Measurements from ENCODE around the gene ZBTB44.
"Not testable (repeated sequence)": the region's sequence is repeated elsewhere in the genome, so short reads cannot be mapped to it uniquely, and the experiment has no call there.

The ZBTB44 gene

DNA sequence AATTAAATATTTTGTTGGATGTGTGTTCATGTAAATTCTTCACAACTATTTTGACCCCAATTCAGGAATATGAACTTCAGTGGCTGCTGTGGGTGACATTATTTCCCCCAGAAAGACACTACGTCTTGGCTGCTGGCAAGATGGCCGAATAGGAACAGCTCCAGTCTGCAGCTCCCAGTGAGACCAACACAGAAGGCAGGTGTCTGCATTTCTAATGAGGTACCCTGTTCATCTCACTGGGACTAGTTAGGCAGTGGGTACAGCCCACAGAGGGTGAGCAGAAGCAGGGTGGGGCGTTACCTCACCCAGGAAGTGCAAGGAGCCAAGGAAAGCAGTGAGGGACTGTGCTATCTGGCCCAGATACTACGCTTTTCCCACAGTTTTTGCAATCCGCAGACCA lies 65.3 kb downstream of the ZBTB44 start:
- no peak overlapping the region for H3K4me3 ChIP-seq
- no peak for TF ChIP-seq Cebpa-rat (IDR thresholded peaks at IDR 0.05)

DNA sequence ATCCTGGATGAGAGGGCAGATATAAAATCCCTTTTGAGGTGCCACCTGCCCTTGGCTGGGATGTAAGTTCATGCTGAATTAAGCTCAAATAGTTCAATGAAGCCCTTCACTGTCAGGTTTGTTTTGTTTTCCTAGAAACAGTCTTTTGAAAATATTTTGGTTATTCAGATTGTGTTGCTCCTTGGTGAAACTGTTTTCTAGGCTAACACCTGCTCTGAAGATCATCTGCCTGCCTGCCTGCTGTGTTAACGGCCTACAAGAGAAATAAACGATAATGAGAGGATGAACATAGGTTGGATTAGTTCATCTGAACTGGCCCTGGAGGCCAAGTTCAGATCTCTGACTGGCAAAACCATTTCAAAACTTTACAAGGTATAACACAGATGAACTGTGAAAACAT lies 67.4 kb downstream of the ZBTB44 start:
- H3K27me3 ChIP-seq, result no peaks in the 10 kb centered on the region
- H3K9me3 ChIP-seq, result peaks cover 12% of the 10 kb centered on the region
- no peak overlapping the region for H3K4me3 ChIP-seq
- H3K9ac ChIP-seq, result no peak overlapping the region
- no peak for TF ChIP-seq Cebpa-rat (IDR thresholded peaks at IDR 0.05)
- no peak overlapping the region for H3K4me2 ChIP-seq
- peaks cover 96% of the 10 kb centered on the region for H4K20me1 ChIP-seq
- peaks cover 52% of the 10 kb centered on the region for H3K36me3 ChIP-seq
- no peak overlapping the region for H3K27ac ChIP-seq
- H3K4me1 ChIP-seq, result no peaks in the 10 kb centered on the region; the same call in 1 of the 2 replicates

More for the DNA sequence above, 65.3 kb downstream of the ZBTB44 start:
- no peak overlapping the region for H3K27ac ChIP-seq
- H3K4me2 ChIP-seq, result no peak overlapping the region
- H3K27me3 ChIP-seq, result no peaks in the 10 kb centered on the region
- peaks cover 26% of the 10 kb centered on the region for H3K9me3 ChIP-seq
- H3K4me1 ChIP-seq, result no peaks in the 10 kb centered on the region; the same call in 1 of the 2 replicates
- H3K9ac ChIP-seq, result no peak overlapping the region
- H3K36me3 ChIP-seq, result peaks cover 61% of the 10 kb centered on the region
- H4K20me1 ChIP-seq, result peaks cover 76% of the 10 kb centered on the region

DNA sequence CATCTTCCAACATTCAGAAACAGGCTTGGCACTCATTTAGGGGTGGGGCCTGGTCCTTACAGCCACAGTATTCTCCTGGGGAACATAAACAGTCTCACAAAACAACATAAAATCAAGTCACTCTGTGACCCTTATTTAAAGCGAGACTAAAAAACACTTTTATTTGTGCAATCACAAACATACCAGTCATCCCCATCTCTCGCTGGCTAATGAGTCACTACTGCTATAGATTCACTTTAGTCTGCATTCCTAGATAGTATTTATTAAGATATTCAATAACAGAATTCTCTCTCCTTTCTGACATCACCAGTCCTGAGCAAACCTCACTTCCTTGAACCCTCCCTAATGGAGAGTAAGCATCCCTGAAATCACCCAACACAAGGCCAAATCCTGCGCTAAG lies 68.0 kb downstream of the ZBTB44 start:
- no peak for TF ChIP-seq Cebpa-rat (IDR thresholded peaks at IDR 0.05)

DNA sequence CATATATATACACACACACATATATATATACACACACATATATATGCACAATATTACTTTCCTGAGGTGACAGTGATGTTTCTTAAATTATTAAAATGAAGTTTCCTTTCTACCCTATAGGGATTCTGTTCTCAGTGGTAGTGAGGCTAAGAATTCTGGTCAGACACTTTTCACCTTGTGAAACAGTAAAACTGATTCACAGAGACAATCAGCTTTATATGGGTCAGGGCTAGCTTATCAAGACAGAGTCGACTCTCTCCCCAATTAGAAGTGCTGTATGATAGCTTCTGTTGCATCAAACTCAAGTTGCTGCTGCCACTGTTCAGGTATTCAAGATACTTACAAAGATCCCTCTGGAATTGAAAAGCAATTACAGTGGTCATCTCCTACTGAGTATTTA lies 68.4 kb downstream of the ZBTB44 start:
- H3K27me3 ChIP-seq, result no peaks in the 10 kb centered on the region
- no peak overlapping the region for H3K9ac ChIP-seq
- H3K9me3 ChIP-seq, result peaks cover 2% of the 10 kb centered on the region
- no peak for TF ChIP-seq Cebpa-rat (IDR thresholded peaks at IDR 0.05)
- no peak overlapping the region for H3K4me3 ChIP-seq
- H3K4me1 ChIP-seq, result no peaks in the 10 kb centered on the region; the same call in 1 of the 2 replicates
- no peak overlapping the region for H3K27ac ChIP-seq
- peaks cover 42% of the 10 kb centered on the region for H3K36me3 ChIP-seq
- peaks cover 100% of the 10 kb centered on the region for H4K20me1 ChIP-seq
- H3K4me2 ChIP-seq, result no peak overlapping the region

More for the DNA sequence above, 68.0 kb downstream of the ZBTB44 start:
- no peak overlapping the region for H3K4me2 ChIP-seq
- H3K36me3 ChIP-seq, result peaks cover 46% of the 10 kb centered on the region
- no peak overlapping the region for H3K4me3 ChIP-seq
- peaks cover 7% of the 10 kb centered on the region for H3K9me3 ChIP-seq
- no peaks in the 10 kb centered on the region for H3K27me3 ChIP-seq
- no peaks in the 10 kb centered on the region; the same call in 1 of the 2 replicates for H3K4me1 ChIP-seq
- no peak overlapping the region for H3K27ac ChIP-seq
- no peak overlapping the region for H3K9ac ChIP-seq
- H4K20me1 ChIP-seq, result peaks cover 100% of the 10 kb centered on the region

DNA sequence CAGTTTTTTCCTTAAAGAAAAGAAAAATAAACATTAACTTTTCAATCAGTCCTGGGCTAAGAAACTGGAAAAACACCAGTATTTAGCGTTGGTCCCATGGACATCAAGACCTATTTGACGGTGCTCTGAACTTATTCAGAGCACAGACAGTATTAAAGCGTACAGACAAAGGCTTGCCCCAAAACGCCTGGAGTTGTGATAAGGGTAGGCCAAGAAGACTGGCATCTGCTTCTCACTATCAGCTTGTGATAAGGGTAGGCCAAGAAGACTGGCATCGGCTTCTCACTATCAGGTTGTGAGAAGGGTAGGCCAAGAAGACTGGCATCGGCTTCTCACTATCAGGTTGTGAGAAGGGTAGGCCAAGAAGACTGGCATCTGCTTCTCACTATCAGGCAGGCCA lies 69.3 kb downstream of the ZBTB44 start:
- not testable (repeated sequence) for H3K4me2 ChIP-seq, H3K27ac ChIP-seq, H3K4me1 ChIP-seq, H3K9ac ChIP-seq, H3K27me3 ChIP-seq, H3K9me3 ChIP-seq, H3K4me3 ChIP-seq
- H4K20me1 ChIP-seq, result peaks cover 100% of the 10 kb centered on the region
- H3K36me3 ChIP-seq, result peaks cover 33% of the 10 kb centered on the region

DNA sequence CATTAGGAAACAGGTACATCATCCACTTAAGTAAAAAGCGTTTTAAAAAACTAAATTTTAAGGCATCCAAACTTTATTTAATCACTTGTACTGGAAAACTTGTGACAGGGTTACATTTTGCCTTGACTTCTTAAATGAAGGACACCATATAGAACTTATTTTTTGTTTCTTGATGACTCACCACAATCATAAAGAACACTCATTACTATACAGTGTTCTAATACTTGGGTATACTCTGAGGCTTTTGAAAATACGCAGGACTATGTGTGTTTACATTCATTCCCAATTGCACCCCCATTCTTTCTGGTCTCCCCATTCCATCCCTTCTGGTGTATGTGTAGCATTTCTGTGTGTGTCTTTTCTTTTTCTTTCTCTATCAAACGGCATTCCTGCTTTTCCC lies 69.9 kb downstream of the ZBTB44 start:
- Histone ChIP-seq H3K9ac (no peak overlapping the region), H4K20me1 (peaks cover 97% of the 10 kb centered on the region), H3K4me1 (no peaks in the 10 kb centered on the region; the same call in 1 of the 2 replicates), H3K4me2 (no peak overlapping the region), H3K27me3 (no peaks in the 10 kb centered on the region), H3K4me3 (no peak overlapping the region), H3K27ac (no peak overlapping the region), H3K9me3 (no peaks in the 10 kb centered on the region), H3K36me3 (peaks cover 29% of the 10 kb centered on the region)
- TF ChIP-seq Cebpa-rat (IDR thresholded peaks at IDR 0.05), result no peak

DNA sequence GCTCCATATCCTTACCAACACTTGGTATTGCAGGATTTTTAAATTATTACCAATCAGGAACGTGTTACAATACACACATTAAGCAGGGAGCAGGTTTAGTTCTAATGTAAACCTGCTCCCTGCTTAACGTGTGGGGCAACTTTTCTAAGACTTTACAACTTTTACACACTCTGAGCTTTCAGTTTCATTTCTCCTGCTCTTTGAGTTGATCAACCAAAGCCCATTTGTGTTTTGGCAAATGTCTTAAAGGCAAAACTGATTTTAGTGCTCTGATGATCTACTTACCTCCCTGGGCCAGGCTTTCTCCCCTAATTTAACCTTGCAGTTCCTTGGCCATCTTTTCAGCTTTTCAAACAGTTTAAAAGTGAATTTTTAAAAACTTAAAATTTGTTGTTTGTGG lies 70.9 kb downstream of the ZBTB44 start:
- no peaks in the 10 kb centered on the region for H3K9me3 ChIP-seq
- H3K27me3 ChIP-seq, result no peaks in the 10 kb centered on the region
- no peak overlapping the region for H3K4me3 ChIP-seq
- no peaks in the 10 kb centered on the region; the same call in 1 of the 2 replicates for H3K4me1 ChIP-seq
- peaks cover 34% of the 10 kb centered on the region for H3K36me3 ChIP-seq
- no peak overlapping the region for H3K27ac ChIP-seq
- no peak for TF ChIP-seq Cebpa-rat (IDR thresholded peaks at IDR 0.05)
- peak overlapping the region; percentile 23; the same call in 1 of the 2 replicates for H3K4me2 ChIP-seq
- H4K20me1 ChIP-seq, result peaks cover 97% of the 10 kb centered on the region
- no peak overlapping the region for H3K9ac ChIP-seq

DNA sequence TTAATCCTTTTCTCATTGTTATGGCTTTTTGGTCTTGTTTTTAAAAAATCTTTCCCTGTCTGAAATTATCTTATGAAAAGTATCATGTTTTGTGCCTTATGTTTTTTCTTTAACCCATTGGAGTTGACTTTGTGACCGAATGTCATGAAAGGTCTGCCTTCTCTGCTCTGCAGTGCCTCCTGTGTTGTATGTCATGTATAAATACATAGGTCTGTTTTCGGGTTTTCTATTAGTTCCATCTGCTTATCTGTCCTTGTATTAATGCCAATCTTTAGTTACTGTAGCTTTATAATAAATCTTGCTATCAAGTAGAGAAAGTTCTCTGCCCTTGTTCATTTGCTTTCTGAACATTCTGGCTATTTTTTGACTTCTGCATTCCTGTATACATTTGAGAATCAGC lies 73.0 kb downstream of the ZBTB44 start:
- peaks cover 50% of the 10 kb centered on the region for H3K36me3 ChIP-seq
- no peak overlapping the region for H3K27ac ChIP-seq
- no peak for TF ChIP-seq Cebpa-rat (IDR thresholded peaks at IDR 0.05)
- H4K20me1 ChIP-seq, result peaks cover 91% of the 10 kb centered on the region
- no peak overlapping the region for H3K9ac ChIP-seq
- H3K9me3 ChIP-seq, result no peaks in the 10 kb centered on the region
- no peaks in the 10 kb centered on the region for H3K27me3 ChIP-seq
- no peaks in the 10 kb centered on the region; the same call in 1 of the 2 replicates for H3K4me1 ChIP-seq
- H3K4me2 ChIP-seq, result no peak overlapping the region
- no peak overlapping the region for H3K4me3 ChIP-seq

DNA sequence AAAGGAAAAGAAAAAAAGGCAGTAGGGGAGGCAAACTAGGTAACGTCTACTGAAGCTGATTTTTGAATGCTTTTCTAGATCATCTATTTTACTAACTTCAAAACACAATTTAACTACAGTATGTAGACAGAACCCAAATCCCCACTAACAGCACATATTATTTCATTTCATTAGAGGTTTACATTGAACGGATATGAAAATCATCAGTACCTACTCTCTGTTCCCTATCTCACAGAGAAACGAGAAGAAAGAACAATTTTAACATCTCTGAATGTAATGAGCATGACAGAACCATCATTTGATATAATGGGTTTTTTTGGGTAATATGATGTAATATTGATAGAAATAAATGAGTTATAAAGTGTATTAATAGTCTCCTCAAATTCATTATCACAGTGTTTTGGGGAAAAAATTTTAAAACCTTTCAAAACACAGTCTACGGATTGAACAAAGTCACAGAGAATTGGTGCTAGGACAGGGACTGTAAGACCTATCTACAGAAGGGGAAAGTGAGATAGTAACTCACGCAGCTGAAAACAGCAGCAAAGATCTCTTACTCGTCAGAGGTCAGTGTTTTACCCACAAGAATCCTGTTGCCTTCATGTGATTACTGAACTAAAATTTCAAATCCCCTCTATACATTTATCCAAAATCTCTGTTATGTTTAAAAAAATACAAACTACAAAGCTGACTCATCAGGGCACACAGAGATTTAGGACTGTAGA lies 77.3 kb downstream of the ZBTB44 start:
- H3K4me2 ChIP-seq, result no peak overlapping the region

DNA sequence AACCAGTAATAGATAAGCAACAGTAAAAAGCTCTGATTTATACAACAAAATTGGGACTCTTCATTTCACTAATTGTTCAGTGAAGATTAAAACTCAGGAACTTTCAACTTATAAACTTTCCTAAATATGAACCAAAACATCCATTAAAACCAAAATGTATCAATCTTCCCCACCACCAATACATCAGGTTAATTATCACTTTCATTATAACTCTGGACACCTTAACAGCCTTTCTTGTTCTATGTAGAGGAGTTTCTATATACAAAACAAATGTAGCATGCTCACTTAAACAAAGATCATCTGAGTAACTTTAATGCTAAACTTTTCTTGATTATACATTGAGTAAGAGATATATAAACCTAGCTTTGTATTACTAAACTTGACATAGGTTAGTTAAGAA lies 80.4 kb downstream of the ZBTB44 start:
- no peak overlapping the region for H3K27ac ChIP-seq
- peaks cover 48% of the 10 kb centered on the region for H3K36me3 ChIP-seq
- no peaks in the 10 kb centered on the region for H3K27me3 ChIP-seq
- no peak overlapping the region for H3K4me2 ChIP-seq
- no peak overlapping the region for H3K9ac ChIP-seq
- H3K4me1 ChIP-seq, result peaks cover 8% of the 10 kb centered on the region
- H4K20me1 ChIP-seq, result peaks cover 29% of the 10 kb centered on the region
- no peak for TF ChIP-seq Cebpa-rat (IDR thresholded peaks at IDR 0.05)
- H3K4me3 ChIP-seq, result no peak overlapping the region
- no peaks in the 10 kb centered on the region for H3K9me3 ChIP-seq

More for the DNA sequence above, 77.3 kb downstream of the ZBTB44 start:
- TF ChIP-seq Cebpa-rat (IDR thresholded peaks at IDR 0.05), result no peak
- Histone ChIP-seq H3K9me3 (no peaks in the 10 kb centered on the region), H3K36me3 (peaks cover 54% of the 10 kb centered on the region), H3K27me3 (no peaks in the 10 kb centered on the region), H3K4me1 (peaks cover 8% of the 10 kb centered on the region), H4K20me1 (peaks cover 58% of the 10 kb centered on the region), H3K4me3 (no peak overlapping the region), H3K27ac (no peak overlapping the region), H3K9ac (no peak overlapping the region)

DNA sequence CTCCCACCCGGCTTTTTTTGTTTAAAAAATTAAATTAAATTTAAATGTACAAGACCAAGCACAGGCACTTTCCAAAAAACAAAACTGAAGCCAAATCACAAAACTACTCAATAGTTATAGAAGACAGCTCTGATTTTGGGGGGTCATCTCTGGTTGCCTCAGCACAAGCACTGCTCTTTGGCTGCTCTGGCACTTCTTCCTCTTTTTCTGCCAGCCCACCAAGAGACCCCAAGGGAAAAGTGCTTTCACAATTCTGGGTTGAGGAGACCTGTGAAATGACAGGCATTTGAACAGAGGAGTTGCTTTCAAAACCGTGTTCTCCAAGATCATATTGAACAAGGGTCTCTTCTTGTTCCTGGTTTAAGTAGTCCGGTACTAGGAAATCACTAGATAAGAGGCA lies 80.8 kb downstream of the ZBTB44 start:
- not testable (repeated sequence) for H3K27me3 ChIP-seq, H3K4me3 ChIP-seq, H3K9ac ChIP-seq, H3K4me2 ChIP-seq, H3K9me3 ChIP-seq, H3K4me1 ChIP-seq, H3K27ac ChIP-seq
- Histone ChIP-seq H4K20me1 (peaks cover 25% of the 10 kb centered on the region), H3K36me3 (peaks cover 44% of the 10 kb centered on the region)

DNA sequence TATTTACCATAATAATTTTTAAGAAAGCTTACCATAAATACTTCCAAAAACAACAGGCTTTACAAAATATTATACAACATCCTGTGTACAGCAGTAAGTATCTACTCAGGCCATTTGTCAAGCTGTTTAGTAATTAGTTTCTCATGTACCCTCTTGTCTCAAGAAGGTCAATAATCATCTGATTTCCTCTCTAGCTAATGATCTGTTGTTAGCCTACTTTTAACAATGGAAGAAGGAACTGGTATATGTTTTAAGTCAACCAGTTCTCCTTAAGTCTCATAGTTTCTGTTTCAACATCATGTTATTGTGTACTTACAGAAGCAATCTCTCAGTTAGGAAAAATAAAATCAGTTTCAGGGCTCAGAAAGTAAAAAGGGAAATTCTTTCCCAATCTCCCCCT lies 81.2 kb downstream of the ZBTB44 start:
- H3K36me3 ChIP-seq, result peaks cover 41% of the 10 kb centered on the region
- H3K4me2 ChIP-seq, result not testable (repeated sequence)

More for the DNA sequence above, 81.2 kb downstream of the ZBTB44 start:
- not testable (repeated sequence) for H3K4me1 ChIP-seq, H3K27me3 ChIP-seq, H3K9ac ChIP-seq, H3K27ac ChIP-seq, H3K9me3 ChIP-seq, H3K4me3 ChIP-seq
- H4K20me1 ChIP-seq, result peaks cover 21% of the 10 kb centered on the region

Data from BLaER1 (cell line).